IPS-NIHi7 (cell line): ENCODE data around the gene COG2.
"Not testable (repeated sequence)": the region's sequence is repeated elsewhere in the genome, so short reads cannot be mapped to it uniquely, and the experiment has no call there.

Experiments
- DNase-seq: peaks from one replicate; pipeline ENCODE4 v3.0.0; 2012; ENCODE audit warnings: mixed read lengths; ENCODE audit errors: extremely low spot score

Gene COG2

DNA sequence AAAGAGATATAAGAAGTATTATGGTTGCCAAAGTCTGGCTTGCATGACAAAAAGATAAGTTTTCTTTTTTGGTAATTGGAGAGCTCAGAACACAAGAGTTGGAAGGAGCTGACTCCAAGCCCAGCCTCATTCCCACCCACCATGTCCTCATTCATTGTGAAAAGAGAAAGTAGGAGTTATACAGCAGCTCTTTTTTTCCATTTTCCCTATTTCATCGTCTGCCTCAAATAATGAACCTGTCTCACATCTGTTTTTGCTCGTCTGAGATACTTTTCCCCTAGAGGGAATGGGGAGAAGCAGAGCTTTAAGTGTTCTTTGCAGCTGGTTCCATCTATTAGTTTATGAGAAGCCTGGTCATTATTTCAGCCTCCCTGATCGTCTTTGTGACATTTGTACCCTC lies 36.9 kb downstream of the COG2 start:
- DNase-seq: no peak

DNA sequence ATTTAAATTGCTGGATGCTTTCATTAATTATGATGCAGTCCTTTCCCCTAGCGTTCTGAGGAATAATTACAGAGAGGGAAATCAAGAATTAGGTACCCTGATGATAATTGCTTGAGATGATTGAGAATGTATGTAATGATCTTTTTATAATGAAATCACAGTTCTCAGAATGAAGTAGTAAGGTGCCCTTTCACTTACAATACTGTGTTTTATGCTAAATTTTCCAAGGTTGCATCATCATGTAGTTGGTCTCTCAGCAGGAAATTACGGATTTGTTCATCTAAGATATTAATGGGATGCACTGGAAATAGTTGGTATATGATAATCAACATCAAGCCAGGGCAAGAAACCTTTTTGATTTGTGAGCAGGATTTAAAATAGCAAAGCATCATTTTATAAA lies 37.5 kb downstream of the COG2 start:
- no peak for DNase-seq

DNA sequence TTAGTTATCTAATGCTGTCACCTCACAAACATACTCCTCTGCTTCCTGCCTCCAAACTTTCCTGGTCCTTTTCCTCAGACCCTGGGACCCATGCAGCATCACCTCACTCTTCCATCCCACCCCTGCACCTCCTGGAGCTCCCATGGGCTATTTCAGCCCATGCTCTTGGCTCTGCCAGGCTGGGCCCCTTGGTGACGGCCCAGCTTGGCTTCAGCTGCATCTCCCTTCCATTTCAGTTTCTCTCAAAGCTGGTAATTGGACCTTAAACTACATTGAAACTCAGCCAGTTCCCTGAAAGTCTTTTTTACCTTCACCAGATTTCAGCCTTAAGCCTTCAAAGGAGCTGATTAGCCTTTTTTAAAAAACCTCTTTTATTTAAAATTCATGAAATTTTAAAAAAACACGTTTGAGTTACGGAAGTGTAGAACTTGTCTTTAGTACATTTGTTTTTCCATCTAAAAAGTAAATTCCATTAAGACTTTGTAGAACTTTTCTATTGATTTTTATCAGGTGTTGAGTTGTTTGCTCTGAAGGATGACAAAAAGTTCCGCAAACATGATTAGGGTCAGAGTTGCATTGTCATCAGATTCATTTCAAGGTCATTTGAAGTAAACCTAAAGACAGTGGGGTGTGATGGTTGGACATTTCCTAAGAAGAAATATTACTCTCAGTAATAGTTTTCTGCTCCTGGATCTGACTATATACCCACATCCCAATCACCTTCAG lies 38.2 kb downstream of the COG2 start:
- no peak for DNase-seq

DNA sequence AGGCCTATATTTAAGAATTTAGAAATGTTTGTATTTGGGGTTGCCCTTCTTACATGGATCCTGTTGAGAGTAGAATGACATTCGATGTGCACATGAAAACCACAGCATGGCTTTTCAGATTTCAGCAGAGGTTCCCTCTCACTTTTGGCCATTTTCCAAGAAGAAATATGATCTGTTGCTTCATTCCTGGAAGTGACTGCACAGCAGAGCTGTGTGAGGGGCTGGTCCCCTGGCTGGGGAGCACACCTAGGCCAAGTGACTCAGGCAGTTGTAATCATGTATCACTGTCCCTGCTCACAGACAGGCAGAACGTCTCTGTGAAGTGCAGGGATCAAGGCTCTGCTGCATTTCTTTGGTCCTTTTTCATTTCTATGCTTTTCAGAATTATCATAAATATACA lies 39.3 kb downstream of the COG2 start:
- DNase-seq: no peak

DNA sequence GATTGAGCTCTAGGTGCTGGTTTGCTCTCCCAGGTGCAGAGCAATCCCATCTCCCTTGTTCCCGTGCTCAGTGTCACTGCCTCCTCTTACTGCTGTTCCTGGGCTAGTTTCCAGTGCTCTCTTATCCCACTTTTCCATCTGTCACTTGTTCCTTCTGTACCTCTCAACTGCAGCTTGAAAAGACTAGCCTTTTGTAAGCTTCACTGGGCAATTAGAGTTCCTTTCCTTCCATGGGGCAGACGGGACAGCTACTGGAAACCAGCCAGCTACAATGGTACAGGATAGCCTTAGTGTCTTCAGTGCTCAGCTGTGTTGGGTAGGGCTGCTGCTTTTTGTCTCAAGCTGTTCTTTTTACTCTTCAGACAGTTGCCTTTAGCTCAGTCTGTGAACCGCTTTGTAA lies 40.0 kb downstream of the COG2 start:
- no peak for DNase-seq

DNA sequence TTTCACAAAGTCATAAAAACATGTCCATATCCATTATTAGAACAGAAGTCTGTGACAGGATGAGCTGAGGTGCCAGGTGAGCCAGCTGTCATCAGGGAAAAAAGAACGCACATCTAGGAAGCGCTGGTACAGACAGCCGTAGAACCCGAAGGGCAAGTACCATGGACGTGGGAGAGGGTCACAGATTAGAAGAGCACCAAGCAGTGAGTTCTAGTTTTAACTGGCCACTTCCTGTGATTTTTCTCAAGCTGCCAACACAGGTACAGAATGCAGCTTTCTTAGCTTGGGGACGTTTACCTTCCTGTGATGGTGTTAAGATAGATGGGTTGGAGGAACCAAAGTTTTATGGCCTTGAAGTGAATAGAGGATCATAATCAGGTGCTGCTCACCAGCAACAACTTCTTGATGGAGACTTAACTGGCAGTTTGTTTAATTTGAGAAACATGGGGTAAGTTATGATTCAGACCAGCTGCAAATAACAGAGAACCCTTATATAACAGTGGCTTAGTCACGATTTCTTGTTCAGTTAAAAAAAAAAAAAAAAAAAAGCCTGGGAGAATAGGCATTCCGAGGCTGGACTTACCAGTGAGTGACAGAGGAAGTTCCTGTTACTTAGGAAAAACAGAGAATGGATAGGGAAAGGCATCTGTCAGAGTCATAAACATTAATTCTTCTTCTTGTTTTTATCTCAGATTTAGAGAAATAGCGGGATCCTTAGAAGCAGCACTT lies 40.8 kb downstream of the COG2 start:
- no peak for DNase-seq

DNA sequence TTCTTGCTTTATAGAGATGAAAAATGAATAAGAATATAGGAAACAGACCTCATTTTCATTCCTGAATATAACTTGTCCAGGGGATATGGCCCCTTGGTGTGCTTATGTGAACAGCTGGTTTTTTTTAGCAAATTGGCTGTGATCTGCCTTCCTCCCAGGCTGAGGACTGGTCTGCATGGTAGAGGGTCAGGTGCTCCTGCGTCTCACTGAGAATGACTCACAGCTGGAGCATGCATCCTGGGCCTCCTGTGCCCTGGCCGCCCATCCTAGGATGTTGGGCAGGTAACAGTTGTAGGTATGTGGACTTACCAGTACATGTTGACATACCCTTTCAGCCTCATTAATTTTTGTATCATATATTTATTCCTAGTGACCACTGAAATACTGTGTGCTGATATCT lies 41.9 kb downstream of the COG2 start:
- no peak for DNase-seq

DNA sequence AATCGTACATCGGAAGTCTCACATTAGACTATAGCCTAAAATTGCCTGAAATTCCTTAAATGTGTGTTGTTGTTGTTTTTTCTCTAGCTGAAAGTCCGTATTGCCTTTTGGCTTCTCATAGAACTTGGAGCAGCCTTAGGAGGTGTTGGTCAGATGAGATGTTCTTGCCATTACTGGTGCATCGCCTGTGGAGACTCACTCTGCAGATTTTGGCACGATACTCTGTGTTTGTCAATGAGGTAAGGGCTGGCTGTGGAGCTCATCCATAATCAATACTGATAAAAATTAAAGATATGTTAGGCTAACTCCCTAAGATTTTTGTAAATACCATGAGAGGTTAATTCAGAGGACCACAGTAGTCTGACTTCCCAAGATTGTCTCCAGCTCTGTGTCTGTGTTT lies 42.7 kb downstream of the COG2 start:
- DNase-seq: no peak

DNA sequence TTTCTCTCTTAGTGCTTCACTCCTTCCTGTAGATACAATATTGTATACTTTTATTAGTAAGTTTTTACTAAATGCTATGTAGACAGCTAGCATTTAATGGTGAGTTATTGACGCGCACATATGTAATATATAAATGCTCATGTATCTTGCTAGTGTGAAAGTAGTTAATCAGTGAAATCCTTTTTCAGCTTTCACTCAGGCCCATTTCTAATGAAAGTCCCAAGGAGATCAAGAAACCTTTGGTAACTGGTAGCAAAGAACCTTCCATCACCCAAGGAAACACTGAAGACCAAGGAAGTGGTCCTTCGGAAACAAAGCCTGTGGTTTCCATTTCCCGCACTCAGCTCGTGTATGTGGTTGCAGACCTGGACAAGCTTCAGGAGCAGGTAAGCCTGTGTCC lies 44.5 kb downstream of the COG2 start:
- no peak for DNase-seq

DNA sequence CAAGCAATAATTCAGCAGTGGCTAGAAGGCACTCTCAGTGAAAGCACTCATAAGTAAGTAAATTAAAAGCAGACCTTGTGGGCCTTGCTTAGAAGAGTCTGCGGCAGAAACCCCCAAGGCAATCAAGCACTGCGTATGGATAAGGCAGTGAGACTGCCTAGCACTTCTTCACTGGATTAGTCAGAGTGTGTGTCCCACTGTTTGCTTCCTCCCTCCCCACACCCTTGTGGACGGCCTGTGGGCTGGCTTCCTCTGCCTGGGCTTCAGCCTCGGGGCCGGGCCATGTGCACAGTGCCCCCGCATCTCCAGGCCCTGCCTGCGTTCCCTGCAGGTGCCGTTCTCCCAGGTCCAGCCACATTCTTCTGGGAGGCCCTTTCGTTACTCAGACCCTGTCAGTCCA lies 47.8 kb downstream of the COG2 start:
- no peak for DNase-seq

DNA sequence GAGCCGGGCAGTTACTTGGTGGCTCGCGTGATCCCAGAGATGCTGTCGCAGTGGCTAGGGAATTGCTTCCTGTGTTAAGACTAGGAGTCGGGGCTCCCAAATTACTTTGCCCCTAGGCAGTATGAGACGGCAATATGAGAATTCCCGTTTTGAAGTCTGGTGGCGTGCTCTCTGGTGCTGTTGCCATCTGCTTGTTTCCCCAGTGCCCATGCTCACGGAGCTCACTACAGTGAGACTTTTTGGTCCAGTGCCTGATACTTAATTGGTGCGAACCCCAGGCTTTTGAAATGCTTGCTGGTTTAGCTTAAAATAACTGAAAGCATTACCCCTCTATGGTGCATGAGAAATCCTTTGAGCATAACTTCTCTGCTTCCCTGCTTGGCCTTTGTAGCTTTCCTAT lies 49.3 kb downstream of the COG2 start:
- no peak for DNase-seq

DNA sequence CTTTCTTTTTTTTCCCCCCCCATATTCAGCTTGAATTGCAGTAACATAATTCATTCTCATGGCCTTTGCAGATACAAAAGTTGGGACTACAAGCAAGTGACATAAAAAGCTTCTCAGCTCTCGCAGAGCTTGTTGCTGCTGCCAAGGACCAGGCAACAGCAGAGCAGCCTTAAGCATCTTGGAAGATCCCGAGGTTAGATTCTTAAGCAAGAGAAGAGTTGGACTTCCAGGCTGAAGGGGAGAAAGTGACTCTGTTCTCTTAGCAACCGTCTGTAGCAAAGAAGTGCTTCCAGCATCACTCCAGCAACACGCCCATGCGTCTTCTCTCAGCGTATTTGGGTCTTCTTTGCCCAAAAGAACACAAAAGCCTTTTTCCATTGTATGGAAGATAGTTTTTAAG lies 50.9 kb downstream of the COG2 start:
- no peak for DNase-seq

DNA sequence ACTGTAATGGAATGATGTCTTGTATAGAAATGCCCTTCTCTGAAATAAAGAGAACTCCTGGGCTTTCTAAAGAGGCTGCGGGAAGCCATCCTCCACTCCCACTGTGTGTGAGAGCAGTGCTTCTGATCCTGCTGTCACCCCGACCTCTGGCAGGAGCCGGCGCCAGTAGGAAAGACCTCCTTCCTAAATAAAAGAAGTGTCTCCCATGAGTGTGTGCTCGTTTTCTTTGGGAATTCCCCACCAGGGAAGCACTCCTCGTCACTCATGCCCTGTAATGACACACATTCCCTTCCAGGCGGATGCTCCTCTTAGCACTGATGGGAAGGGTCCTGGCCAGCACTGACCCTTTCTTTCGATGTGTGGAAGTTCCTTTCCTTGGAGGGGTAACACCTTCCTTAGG lies 51.5 kb downstream of the COG2 start:
- no peak for DNase-seq

DNA sequence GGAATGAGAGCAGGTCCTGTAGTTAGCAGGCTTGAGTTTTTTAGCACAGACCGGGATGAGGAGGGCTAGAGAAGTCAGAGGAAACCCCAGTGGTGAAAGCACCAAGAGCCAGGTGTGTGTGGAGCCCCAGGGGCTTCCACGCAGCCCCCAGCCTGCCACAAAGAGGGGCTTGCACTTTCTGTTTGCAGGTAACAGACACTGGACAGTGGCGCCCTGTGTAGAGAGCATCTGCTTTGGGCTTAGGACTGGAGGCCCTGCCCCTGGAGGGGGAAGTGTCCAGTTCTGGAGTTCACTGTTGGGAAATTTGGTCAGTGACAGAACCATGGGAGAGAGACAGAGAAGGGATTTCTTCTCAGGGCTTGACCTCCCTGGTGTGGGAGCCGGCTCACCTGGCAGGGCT lies 52.2 kb downstream of the COG2 start:
- DNase-seq: no peak

DNA sequence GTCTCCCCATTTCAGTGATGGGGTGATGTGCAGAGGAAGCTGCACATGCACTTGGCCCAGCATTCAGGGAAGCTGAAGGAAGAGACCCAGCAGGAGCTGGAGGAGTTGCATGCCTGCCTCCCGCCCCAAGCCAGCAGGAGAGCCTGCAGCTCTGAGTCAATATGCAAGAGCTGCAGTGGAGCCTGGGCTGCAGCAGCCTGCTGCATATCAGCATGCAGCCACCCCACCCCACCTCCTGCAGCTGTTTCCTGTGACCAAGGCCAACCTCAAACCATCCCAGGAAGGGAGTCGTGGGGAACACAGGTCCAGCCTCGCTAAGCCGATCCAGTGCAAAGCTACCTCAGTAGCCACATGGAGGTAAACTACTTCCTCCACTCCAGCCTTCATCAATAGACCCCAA lies 52.7 kb downstream of the COG2 start:
- no peak for DNase-seq

DNA sequence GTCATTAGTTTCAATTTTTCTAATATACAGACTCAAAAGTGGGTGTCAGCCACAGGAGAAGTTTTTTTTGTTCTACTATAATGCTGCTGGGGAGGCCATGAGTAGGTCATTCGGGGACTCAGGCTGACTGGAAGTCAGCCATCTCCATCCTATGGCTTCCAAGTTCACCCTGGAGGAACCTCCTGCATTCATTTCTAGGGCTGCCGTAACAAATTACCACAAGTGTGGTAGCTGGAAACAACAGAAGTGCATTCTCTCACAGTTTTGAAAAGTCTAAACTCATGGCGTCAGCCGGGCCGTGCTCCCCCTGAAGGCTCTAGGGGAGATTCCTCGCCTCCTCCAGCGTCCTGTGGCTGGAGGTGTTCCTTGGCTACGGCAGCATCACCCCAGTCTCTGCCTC lies 53.9 kb downstream of the COG2 start:
- no peak for DNase-seq

DNA sequence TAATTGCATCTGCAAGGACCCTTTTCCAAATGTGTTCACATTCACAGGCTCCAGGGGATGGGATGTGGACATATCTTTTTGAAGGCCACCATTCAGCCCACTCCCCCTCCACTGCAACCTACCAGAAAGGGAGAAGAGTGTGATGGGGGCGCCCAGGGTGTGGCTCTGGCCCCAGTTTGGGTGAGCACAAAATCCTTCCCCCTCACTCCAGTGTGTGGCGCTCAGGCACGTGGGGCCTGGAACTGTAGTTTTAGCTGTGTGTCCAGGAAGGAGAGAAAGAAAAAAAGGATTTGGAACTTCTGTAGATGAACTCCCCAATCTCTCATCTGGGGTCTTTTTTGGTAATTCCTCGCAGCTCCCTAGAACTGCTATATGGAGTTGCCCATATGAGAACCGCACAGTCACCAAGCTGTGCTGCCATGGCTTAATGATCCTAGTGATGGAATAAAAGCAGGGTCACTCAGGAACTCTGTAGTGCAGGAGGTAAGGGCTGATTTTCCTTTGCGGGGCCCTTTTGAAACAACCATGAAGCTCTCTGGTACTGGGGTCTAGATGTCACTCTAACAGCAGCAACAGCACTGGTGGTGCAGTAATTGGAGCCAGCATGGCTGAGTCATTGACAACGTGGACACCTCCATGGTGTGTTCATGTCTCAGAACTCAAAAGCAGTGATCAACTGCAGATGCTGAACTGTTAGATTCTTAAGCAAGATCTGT lies 54.6 kb downstream of the COG2 start:
- DNase-seq: no peak

DNA sequence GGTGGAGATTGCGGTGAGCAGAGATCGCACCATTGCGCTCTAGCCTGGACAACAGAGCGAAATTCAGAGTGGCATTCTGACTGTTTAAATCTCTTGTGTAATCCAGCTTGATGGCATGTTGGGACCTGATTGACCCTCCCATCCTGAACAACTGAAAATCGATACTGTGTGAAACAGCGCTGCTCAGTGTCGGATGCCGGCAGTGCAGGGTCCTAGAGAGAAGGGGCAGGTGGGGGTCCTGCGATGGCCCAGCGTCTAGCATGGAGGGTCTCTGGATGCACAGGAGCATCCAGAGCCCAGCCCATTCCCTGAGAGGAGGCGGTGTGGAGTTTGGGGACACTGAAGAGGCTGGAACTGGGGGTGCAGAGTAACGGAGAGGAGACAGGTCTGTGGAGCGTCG lies 55.8 kb downstream of the COG2 start:
- DNase-seq: peak; percentile 65

DNA sequence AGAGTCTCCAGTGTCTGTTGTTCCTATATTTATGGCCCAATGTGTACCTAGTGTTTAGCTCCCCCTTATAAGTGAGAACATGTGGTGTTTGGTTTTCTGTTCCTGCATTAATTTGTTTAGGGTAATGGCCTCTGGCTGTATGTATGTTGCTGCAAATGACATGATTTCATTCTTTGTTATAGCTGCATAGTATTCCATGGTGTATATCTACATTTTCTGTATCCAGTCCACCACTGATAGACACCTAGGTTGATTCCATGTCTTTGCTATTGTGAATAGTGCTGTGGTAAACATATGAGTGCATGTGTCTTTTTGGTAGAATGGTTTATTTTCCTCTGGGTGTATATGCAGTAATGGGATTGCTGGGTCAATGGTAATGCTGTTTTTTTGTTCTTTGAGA lies 56.7 kb downstream of the COG2 start:
- not testable (repeated sequence) for DNase-seq

DNA sequence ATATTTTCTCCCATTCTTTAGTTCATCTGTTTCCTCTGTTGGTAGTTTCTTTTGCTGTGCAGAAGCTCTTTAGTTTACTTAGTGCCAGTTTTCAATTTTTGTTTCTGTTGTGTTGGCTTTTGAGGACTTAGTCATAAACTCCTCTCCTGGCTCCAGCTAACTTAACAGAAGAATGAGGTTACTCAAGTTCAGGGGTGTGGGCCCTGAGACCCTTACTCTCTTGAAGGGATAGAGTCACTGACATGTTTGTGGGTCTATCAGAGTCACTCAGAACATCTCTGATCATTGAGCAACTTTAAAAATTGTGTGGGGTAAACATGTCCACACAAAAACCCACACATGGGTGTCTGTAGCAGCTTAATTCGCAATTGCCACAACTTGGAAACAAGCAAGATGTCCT lies 57.4 kb downstream of the COG2 start:
- DNase-seq: no peak

DNA sequence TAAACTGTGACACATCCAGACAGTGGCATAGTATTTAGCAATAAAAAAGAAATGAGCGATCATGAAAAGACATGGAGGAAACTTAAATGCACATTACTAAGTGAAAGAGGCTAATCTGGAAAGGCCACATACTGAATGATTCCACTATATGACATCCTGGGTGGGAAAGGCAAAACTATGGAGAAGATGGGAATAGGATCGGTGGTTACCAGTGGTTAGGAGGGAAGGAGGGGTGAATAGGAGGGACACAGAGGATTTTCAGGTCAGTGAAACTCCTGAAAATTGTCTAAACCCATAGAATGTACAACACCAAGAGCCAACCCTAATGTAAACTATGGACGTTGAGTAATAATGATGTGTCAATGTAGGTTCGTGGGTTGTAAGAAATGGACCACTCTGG lies 57.9 kb downstream of the COG2 start:
- DNase-seq: no peak

DNA sequence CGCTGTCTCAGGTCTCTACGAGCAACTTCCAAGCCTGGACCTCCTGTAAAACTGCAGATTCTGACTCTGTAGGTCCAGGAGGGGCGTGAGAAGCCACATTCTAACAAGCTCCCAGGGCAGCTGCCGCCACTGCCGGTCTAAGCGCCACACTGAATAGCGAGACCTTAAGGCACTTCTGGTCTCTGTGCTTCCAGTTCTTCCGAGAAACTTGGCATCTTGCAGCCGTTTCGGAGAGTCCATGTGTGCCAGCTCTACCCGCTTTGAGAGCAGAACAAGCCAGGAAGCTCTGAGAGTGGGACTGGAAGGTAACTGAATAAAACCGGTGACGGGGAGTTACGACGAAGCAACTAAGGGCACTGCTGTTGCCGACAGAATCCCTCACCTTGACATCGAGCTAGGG lies 59.2 kb downstream of the COG2 start:
- no peak for DNase-seq
